Melanocyte of skin (primary cell): ENCODE measurements around the gene ARHGAP10. TPM values are rescaled to one million over a fixed set of nuclear protein-coding genes. Genes with fewer than 3 reads are reported as not detected.

Source experiments
- small RNA-seq, 2 donors: library from RNA; depleted of rRNA; stranded (forward); fragments of <200 nt; gene quantifications; one replicate each; pipeline ENCODE3, GENCODE V24; 2012
- total RNA-seq, 2 donors: library from RNA; depleted of rRNA; stranded (reverse); fragments of >200 nt; gene quantifications; 2 replicates each; pipeline ENCODE4 v1.2.3, GENCODE V29; 2012

ARHGAP10 gene
- total RNA-seq: 10 to 100 TPM; 13.4 to 18.0 TPM

GRCh38 chr4:147731580-147732517 lies at the start of gene ARHGAP10:
Gene ARHGAP10 (plus strand): TSS chr4:147732088. CDS start chr4:147732302, 214 bp downstream.

GRCh38 chr4:147683717-147684700 lies 47.9 kb upstream of the ARHGAP10 start, which contains the start of gene PRMT9:
Gene PRMT9 (minus strand): TSS chr4:147684163. CDS start chr4:147683987, 176 bp downstream.

Small RNAs within 50 kb of the gene (small RNA-seq; reads per million reads assigned to genes)
- 0.34 to 0.87 reads per million in 2 donors for gene MIR4799
- 0 reads per million in 2 donors for gene RN7SL254P
- gene RNA5SP165: 0 reads per million in 2 donors

Other genes with a start within 250 kb of the ARHGAP10 start
- gene TMEM184C, start 114.7 kb upstream of the ARHGAP10 start, total RNA-seq: 10 to 100 TPM; 36.5 to 39.6 TPM
- 10 to 100 TPM; 13.1 to 14.3 TPM for gene PRMT9, start 47.9 kb upstream of the ARHGAP10 start, total RNA-seq